GM06990 (cell line): Measurements from ENCODE around the gene IQSEC1.

Experiments used
- DNase-seq: peaks from one replicate; pipeline ENCODE4 v3.0.0-alpha.2; 2011; ENCODE audit not compliant: insufficient read length; ENCODE audit errors: extremely low read depth
- H3K27me3 ChIP-seq: replicated peaks from 2 replicates; pipeline ENCODE4 v1.6.0; 2011; ENCODE audit warnings: low read length; ENCODE audit not compliant: control insufficient read depth, insufficient read depth
- H3K36me3 ChIP-seq: 2 replicates; pipeline ENCODE4 v1.5.1; 2011; ENCODE audit warnings: low read length; ENCODE audit not compliant: control insufficient read depth, insufficient read depth
- H3K4me3 ChIP-seq: replicated peaks from 2 replicates; pipeline ENCODE4 v1.5.1; 2011; ENCODE audit warnings: low read depth, mild to moderate bottlenecking, control low read depth, low read length
- TF ChIP-seq, protein P1 (sequence below): IDR thresholded peaks from 2 replicates; pipeline ENCODE4 v1.5.1; 2011; ENCODE audit warnings: low read length, control low read depth, mild to moderate bottlenecking, inconsistent platforms; ENCODE audit not compliant: insufficient read depth, poor library complexity, severe bottlenecking

The IQSEC1 gene

DNA sequence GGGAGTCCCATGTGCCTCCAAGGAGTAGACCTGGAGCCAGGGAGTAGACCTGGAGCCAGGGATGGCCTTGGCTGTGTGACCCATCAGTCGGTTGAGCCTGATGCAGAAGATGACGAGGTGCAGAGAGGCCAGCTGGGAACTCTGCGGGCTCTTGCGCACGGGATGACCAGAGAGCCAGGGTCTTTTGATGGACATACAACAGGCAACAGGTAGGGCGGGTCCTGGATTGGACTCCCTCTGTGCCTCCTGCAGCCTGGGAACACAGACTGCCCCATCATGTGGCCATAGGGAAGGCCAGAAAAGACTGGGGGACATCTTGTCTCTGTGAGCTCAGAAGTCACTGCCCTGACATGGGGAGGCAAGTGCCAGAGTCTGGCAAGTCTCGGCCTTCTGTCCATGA lies 164.4 kb downstream of the IQSEC1 start:
- TF ChIP-seq, protein P1, sequence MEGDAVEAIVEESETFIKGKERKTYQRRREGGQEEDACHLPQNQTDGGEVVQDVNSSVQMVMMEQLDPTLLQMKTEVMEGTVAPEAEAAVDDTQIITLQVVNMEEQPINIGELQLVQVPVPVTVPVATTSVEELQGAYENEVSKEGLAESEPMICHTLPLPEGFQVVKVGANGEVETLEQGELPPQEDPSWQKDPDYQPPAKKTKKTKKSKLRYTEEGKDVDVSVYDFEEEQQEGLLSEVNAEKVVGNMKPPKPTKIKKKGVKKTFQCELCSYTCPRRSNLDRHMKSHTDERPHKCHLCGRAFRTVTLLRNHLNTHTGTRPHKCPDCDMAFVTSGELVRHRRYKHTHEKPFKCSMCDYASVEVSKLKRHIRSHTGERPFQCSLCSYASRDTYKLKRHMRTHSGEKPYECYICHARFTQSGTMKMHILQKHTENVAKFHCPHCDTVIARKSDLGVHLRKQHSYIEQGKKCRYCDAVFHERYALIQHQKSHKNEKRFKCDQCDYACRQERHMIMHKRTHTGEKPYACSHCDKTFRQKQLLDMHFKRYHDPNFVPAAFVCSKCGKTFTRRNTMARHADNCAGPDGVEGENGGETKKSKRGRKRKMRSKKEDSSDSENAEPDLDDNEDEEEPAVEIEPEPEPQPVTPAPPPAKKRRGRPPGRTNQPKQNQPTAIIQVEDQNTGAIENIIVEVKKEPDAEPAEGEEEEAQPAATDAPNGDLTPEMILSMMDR: no peak
- DNase-seq: no peak
- H3K4me3 ChIP-seq: no peak overlapping the region
- H3K27me3 ChIP-seq: no peaks in the 10 kb centered on the region
- H3K36me3 ChIP-seq: peaks cover 56% of the 10 kb centered on the region

DNA sequence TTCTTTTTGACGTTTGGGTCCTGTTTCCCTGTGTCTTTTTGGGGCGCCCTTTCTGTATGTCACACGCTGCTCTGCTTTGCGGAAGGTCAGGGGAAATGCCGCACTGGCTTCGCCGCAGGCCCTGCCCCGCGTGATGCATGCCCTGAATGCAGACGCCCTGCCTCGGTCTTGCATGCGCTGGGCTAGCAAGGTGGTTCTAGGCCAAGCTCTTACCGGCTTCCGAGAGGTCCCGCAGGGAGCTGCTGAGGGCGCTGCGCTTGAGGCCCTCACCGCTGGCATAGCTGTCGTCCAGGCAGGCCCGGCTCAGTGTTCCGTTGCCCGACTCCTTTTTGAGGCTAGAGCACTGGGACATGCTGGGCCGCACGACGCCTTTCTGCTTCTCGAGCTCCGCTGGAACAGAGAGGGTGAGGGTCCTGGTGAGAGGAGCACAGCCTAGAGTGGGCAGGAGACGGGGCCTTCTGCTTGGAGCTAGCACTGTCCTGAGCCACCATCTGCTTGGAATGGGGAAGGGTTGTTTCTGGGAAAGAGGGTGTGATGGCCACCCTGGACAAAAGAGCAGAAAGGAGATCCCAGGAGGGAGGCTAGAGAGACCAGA lies 165.0 kb downstream of the IQSEC1 start:
- Histone ChIP-seq H3K27me3 (no peaks in the 10 kb centered on the region), H3K36me3 (peaks cover 58% of the 10 kb centered on the region), H3K4me3 (no peak overlapping the region)
- DNase-seq: no peak
- TF ChIP-seq, protein P1: no peak

DNA sequence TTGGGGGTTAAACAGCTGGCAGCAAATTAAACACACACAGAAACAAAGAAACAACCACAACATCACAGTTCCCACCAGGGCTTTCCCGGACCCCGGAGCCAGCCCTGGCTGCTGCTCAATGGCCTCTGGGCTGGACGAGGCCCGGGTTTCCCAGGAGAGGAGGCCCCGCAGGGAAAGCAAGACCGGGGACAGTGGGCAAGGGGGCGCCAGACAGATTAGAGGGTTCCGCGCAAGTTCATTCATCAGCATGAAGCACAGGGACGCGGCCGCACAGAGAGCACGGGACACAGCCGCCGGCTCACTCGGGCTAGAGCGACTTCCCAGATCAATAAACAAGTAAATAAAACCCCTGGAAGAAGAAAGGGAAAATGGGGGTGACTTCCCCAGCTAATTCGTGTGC lies 165.5 kb downstream of the IQSEC1 start:
- TF ChIP-seq, protein P1: no peak
- H3K27me3 ChIP-seq: no peaks in the 10 kb centered on the region
- H3K36me3 ChIP-seq: peaks cover 56% of the 10 kb centered on the region
- no peak for DNase-seq
- H3K4me3 ChIP-seq: no peak overlapping the region

DNA sequence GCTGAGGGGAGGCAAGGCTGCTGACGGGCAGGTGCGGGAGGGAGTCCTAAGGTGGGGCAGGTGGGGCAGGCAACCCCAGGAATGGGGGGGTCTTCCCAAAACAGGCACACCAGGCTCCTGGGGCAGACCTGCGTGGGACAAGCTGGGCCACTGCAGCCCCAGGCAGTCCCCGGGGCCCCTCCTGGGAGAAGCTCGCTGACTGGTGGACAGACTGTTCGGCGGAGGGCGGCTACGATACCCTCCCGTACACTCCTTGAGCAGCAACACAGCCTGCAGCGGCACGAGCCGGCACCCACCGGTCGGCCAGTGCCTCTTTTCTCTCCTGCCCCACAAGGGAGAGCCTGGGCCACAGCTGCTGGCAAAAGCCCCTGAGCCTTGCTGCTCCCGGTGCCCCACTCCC lies 165.9 kb downstream of the IQSEC1 start:
- Histone ChIP-seq H3K36me3 (peaks cover 56% of the 10 kb centered on the region), H3K4me3 (no peak overlapping the region), H3K27me3 (no peaks in the 10 kb centered on the region)
- DNase-seq: no peak
- TF ChIP-seq, protein P1: no peak

DNA sequence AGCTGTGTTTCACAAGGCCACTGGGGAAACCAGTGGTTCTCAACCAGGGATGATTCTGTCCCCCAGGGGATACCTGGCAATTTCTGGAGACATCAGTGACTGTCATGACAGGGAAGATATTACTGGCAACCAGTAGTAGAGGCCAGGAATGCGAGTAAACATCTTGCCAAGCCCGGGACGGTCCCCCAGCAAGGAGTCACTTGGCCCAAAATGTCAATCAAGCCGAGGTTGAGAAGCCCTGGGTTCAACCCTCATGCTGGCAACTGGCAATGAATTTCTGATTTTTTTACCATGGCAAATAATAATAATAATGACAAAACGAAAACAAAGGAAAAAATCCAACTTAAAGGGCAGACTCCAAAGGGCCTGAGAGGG lies 166.3 kb downstream of the IQSEC1 start:
- peaks cover 53% of the 10 kb centered on the region for H3K36me3 ChIP-seq
- no peak overlapping the region for H3K4me3 ChIP-seq
- TF ChIP-seq, protein P1: no peak
- no peak for DNase-seq
- no peaks in the 10 kb centered on the region for H3K27me3 ChIP-seq
